MV-4-11 (cell line): ENCODE data around the gene PTRH2.

Experiments
- DNase-seq: peaks from one replicate; lab custom pipeline; 2025; lab: John Stamatoyannopoulos, UW

PTRH2 gene

GRCh38 chr17:59669411-59669810 lies 37.8 kb downstream of the PTRH2 start:
- DNase-seq: no peak

GRCh38 chr17:59668816-59669215 lies 38.4 kb downstream of the PTRH2 start:
- DNase-seq: peak; percentile 70

GRCh38 chr17:59666235-59666634 lies 41.0 kb downstream of the PTRH2 start:
- no peak for DNase-seq

- DNase-seq: peak; percentile 86
Observed at GRCh38 chr17:59656624-59657023, 50.6 kb downstream of the PTRH2 start.

- no peak for DNase-seq
Observed at GRCh38 chr17:59652119-59652518, 55.1 kb downstream of the PTRH2 start.

- no peak for DNase-seq
Observed at GRCh38 chr17:59651346-59651745, 55.9 kb downstream of the PTRH2 start.

- no peak for DNase-seq
Observed at GRCh38 chr17:59650642-59651041, 56.6 kb downstream of the PTRH2 start.

- DNase-seq: no peak
Observed at GRCh38 chr17:59649886-59650285, 57.3 kb downstream of the PTRH2 start.
